Small intestine (tissue), 7 donors: Measurements from ENCODE around the gene RCC2. TPM values are rescaled to one million over a fixed set of nuclear protein-coding genes. Genes with fewer than 3 reads are reported as not detected.
A peak's percentile ranks its signal among the peaks of the same experiment; 100 is the strongest.
"Not testable (repeated sequence)": the region's sequence is repeated elsewhere in the genome, so short reads cannot be mapped to it uniquely, and the experiment has no call there.

Source experiments
- DNase-seq, 2 donors: peaks; one replicate each; pipeline versions ENCODE4 v3.0.0 to v3.0.0-alpha.2; 2013
- FAIRE-seq: peaks from 2 replicates; lab custom pipeline; 2012; peaks lifted over from hg19 to GRCh38; lab: Jason Lieb, UNC
- H3K27ac ChIP-seq, 3 donors: one replicate each; pipeline ENCODE4 v1.5.1; 2013; ENCODE audit warnings: low read length in 2 of 3, mild to moderate bottlenecking in 2 of 3, control low read depth in 1 of 3, inconsistent platforms in 1 of 3, low read depth in 1 of 3, moderate library complexity in 1 of 3
- H3K27me3 ChIP-seq, 3 donors: one replicate each; pipeline ENCODE4 v1.6.1; 2013; ENCODE audit warnings: low read length in 3 of 3, inconsistent platforms in 1 of 3; ENCODE audit not compliant: control insufficient read depth in 3 of 3, insufficient read depth in 3 of 3
- H3K36me3 ChIP-seq, 3 donors: one replicate each; pipeline ENCODE4 v1.6.1; 2013; ENCODE audit warnings: low read length in 3 of 3, inconsistent platforms in 1 of 3, low read depth in 1 of 3, mild to moderate bottlenecking in 1 of 3, moderate library complexity in 1 of 3; ENCODE audit not compliant: control insufficient read depth in 3 of 3, insufficient read depth in 2 of 3
- H3K4me1 ChIP-seq, 3 donors: one replicate each; pipeline ENCODE4 v1.6.1; 2013; ENCODE audit warnings: low read length in 2 of 3, inconsistent platforms in 1 of 3, low read depth in 1 of 3, mild to moderate bottlenecking in 1 of 3, moderate library complexity in 1 of 3; ENCODE audit not compliant: control insufficient read depth in 3 of 3, insufficient read depth in 2 of 3
- H3K4me3 ChIP-seq, 3 donors: one replicate each; pipeline ENCODE4 v1.5.1; 2013; ENCODE audit warnings: low read length in 3 of 3, control low read depth in 1 of 3, inconsistent platforms in 1 of 3, low read depth in 1 of 3, mild to moderate bottlenecking in 1 of 3, moderate library complexity in 1 of 3
- H3K9me3 ChIP-seq, 2 donors: one replicate each; pipeline ENCODE4 v1.6.1; 2013; ENCODE audit warnings: low read depth in 1 of 2, low read length in 1 of 2; ENCODE audit not compliant: control insufficient read depth in 2 of 2, insufficient read depth in 1 of 2
- WGBS, 3 donors: extraction: QIAGEN DNeasy Blood & Tissue Kit; methylation state at CpG; one replicate each; pipeline ENCODE4 v1.1.7; 2013; 5-methylcytosine and 5-hydroxymethylcytosine counted together
- polyA plus RNA-seq, 4 donors: library from polyadenylated mRNA; stranded (reverse) in 3 of 4; unstranded in 1 of 4; fragments of 200-250 nt in 3 of 4; fragments of 120-200 nt in 1 of 4; gene quantifications; one replicate each; pipeline versions ENCODE4 v1.2.1 to v1.2.3, GENCODE V29; 2013
- donor health status: healthy with polysubstance abuse.
- donor health status: control.
- donor health status: control.
- donor health status: Bipolar disorder and iron deficiency.
- donor health status: healthy.

Gene RCC2
- polyA plus RNA-seq, 4 donors = 11.2 to 65.6 (median 29.6) TPM

GRCh38 chr1:17406760-17407475 is 32.6 kb downstream of the RCC2 start:
- H3K27ac ChIP-seq, H3K27me3 ChIP-seq, H3K4me3 ChIP-seq, FAIRE-seq, H3K4me1 ChIP-seq, H3K9me3 ChIP-seq, DNase-seq: not testable (repeated sequence)
- H3K36me3 ChIP-seq = peaks cover 16 to 45% (median 16%) of the 10 kb centered on the region in 3 donors
- WGBS, 3 donors = 73 to 82% (median 76%) methylated on average over 16 of the region's 16 CpGs

DNA sequence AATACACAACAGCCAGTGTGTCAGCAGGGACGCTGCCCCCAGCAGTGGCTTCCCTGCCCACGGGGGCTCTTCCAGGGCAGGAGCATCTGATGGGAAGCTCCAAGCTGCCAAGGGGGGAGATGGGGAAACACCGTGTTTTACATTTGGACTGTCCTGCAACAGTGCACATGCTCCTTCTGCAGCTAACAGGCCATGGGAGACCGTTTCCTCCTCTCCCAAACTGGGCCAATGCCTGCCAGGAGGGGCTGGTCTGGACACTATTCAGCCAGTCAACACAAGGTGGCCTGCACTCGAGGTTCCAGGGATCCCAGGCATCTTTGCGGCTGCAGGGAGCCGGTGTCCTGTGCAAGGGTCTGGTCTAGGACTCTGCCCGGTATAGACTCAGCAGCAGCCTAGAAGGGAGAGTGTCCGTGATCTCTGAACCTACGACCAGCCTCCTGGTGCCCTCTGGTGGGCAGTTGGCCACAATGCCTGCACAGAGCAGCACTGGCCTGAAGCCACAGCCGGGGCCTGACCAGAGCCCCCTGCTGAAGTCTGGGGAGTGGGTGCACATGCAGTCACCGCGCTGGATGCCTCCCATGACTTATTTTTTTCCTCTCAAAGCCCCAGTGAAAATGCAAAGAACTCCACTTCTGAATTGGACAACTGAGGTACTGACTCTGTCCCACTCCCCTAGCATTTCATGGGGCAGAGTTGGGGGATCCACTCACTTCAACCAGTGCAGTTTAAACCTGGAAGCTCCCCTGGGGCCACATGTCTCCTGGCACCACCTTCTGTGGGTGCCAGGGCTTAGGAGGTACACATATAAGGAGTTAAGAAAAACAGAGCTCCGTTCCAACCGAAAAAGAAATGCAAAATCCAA is 33.3 kb downstream of the RCC2 start:
- FAIRE-seq = no peak
- 48 to 59% (median 52%) methylated on average over 15 of the region's 15 CpGs for WGBS, 3 donors
- peak; percentile 63 to 67 for DNase-seq

GRCh38 chr1:17404820-17405219 is 34.7 kb downstream of the RCC2 start:
- H3K36me3 ChIP-seq = peaks cover 8 to 29% (median 11%) of the 10 kb centered on the region in 3 donors
- H3K27me3 ChIP-seq = no peaks in the 10 kb centered on the region
- FAIRE-seq (no peak), DNase-seq (no peak)
- H3K27ac ChIP-seq = no peak overlapping the region
- H3K9me3 ChIP-seq = no peaks in the 10 kb centered on the region
- no peaks in the 10 kb centered on the region for H3K4me1 ChIP-seq
- WGBS, 3 donors = 56 to 71% (median 58%) methylated on average over 6 of the region's 6 CpGs
- no peak overlapping the region for H3K4me3 ChIP-seq

More for the DNA sequence above, 33.3 kb downstream of the RCC2 start:
- no peaks in the 10 kb centered on the region for H3K4me1 ChIP-seq
- peaks cover 12 to 42% (median 14%) of the 10 kb centered on the region in 3 donors for H3K36me3 ChIP-seq
- H3K27me3 ChIP-seq = no peaks in the 10 kb centered on the region
- no peaks in the 10 kb centered on the region for H3K9me3 ChIP-seq
- H3K4me3 ChIP-seq = no peak overlapping the region
- H3K27ac ChIP-seq = no peak overlapping the region

GRCh38 chr1:17404034-17404684 is 35.3 kb downstream of the RCC2 start:
- WGBS, 3 donors = 46 to 58% (median 50%) methylated on average over 15 of the region's 15 CpGs
- Histone ChIP-seq H3K4me3 (no peak overlapping the region), H3K4me1 (no peaks in the 10 kb centered on the region), H3K27me3 (no peaks in the 10 kb centered on the region), H3K36me3 (peaks cover 5 to 22% (median 6%) of the 10 kb centered on the region in 3 donors), H3K27ac (no peak overlapping the region), H3K9me3 (no peaks in the 10 kb centered on the region)
- no peak for FAIRE-seq
- DNase-seq = no peak

DNA sequence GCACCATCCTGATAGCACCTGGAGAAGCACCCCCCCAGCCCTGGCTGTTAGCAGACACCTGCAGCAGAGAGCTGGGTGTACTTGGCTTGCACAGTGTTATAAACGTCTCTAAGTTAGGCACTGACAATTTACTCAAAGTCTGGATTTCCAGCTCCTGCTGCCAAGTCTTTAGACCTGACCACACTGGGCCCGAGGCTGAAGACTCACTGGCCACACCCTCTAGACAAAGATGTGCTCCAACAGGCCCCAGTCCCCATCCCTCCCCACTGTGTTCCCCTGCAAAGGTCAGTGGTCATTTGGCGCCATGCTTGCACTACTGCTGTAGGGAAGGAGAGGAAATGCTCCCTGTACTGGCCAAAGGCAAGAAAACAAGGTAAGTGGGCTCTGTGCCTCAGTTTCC is 36.4 kb downstream of the RCC2 start:
- 27 to 47% (median 31%) methylated on average over 3 of the region's 3 CpGs for WGBS, 3 donors
- no peak overlapping the region for H3K4me3 ChIP-seq
- DNase-seq (no peak), FAIRE-seq (no peak)
- no peak overlapping the region for H3K27ac ChIP-seq
- no peaks in the 10 kb centered on the region for H3K27me3 ChIP-seq
- H3K36me3 ChIP-seq = peaks cover under 1 to 14% (median 3%) of the 10 kb centered on the region in 3 donors
- no peaks in the 10 kb centered on the region for H3K9me3 ChIP-seq
- no peaks in the 10 kb centered on the region for H3K4me1 ChIP-seq

DNA sequence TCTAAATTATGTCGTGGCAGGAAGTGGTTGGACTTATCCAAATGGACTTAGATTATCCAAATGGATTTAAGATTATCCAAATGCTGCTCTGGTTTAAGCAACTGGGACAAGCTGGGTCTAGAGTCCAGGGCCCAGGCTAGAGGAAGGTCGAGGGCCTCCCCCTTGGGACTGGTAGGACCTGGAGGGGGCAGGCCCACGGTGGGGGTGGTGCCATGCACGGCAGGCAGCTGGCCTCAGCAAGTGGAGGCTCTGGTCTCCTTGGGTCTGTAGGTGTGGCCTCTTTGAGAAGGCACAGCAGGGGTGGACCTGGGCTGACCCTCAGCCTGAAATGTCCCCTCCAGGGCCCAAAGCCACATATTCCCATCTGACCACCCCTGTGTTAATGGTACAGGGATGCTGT is 37.6 kb downstream of the RCC2 start:
- FAIRE-seq (no peak), DNase-seq (no peak)
- H3K4me3 ChIP-seq = no peak overlapping the region
- 45 to 48% (median 46%) methylated on average over 4 of the region's 4 CpGs for WGBS, 3 donors
- no peaks in the 10 kb centered on the region for H3K9me3 ChIP-seq
- peaks cover 0 to 8% (median 0%) of the 10 kb centered on the region in 3 donors for H3K36me3 ChIP-seq
- no peaks in the 10 kb centered on the region for H3K4me1 ChIP-seq
- H3K27me3 ChIP-seq = no peaks in the 10 kb centered on the region
- no peak overlapping the region for H3K27ac ChIP-seq

DNA sequence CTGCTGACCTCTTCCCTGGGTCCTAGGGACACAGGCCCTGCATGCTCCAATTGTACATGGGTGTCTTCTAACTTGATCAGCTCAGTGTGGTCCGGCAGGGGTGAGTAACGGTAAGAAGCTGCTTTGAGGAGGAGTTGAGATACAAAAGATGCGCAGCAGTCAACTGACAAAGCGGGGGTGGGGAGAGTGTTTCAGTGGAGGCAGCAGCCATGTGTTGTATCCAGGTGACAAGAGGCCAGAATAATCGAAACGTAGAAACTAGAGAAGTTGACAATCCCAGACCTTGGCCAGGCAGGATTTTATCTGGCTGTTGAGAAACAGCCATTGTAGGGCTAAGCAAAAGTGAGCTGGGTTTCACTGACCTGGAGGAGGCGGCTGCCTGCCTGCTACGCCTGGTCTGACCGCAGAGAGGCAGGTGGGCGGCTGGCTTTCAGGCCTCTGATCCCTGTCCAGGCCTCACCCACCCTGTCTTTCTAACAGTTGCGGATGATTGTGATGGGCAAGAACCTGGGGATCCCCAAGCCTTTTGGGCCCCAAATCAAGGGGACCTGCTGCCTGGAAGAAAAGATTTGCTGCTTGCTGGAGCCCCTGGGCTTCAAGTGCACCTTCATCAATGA is 38.6 kb downstream of the RCC2 start:
- DNase-seq (no peak), FAIRE-seq (no peak)
- H3K9me3 ChIP-seq = no peaks in the 10 kb centered on the region
- H3K4me1 ChIP-seq = no peaks in the 10 kb centered on the region
- 86 to 92% (median 90%) methylated on average over 11 of the region's 11 CpGs for WGBS, 3 donors
- H3K4me3 ChIP-seq = no peak overlapping the region
- no peak overlapping the region for H3K27ac ChIP-seq
- peaks cover 0 to 1% (median 0%) of the 10 kb centered on the region in 3 donors for H3K36me3 ChIP-seq
- H3K27me3 ChIP-seq = no peaks in the 10 kb centered on the region
